ENCODE data around the gene ARFGEF3. TPM values are rescaled to one million over a fixed set of nuclear protein-coding genes. Genes with fewer than 3 reads are reported as not detected.

Gene ARFGEF3
- total RNA-seq, 2 experiments from 2014 or later = 0.50 to 0.55 TPM

GRCh38 chr6:138182939-138183789 is 21.4 kb downstream of the ARFGEF3 start:
- Mint-ChIP-seq H3K27ac (no peak overlapping the region), H3K4me3 (no peak overlapping the region), H3K27me3 (peaks cover 18% of the 10 kb centered on the region), H3K9me3 (peaks cover 4% of the 10 kb centered on the region), H3K4me1 (no peaks in the 10 kb centered on the region), H3K36me3 (ENCODE audit: low read depth) (no peaks in the 10 kb centered on the region)
- POLR2A ChIA-PET = no interaction called here
- CTCF ChIA-PET = no interaction called here
- DNase-seq = no peak

- no peak overlapping the region for H3K4me3 Mint-ChIP-seq
- H3K27ac Mint-ChIP-seq = no peak overlapping the region
- no peaks in the 10 kb centered on the region for H3K4me1 Mint-ChIP-seq
- POLR2A ChIA-PET = no interaction called here
- CTCF ChIA-PET = no interaction called here
- peaks cover 24% of the 10 kb centered on the region for H3K27me3 Mint-ChIP-seq
- H3K36me3 Mint-ChIP-seq (ENCODE audit: low read depth) = no peaks in the 10 kb centered on the region
- DNase-seq = no peak
- no peaks in the 10 kb centered on the region for H3K9me3 Mint-ChIP-seq
Observed at GRCh38 chr6:138183790-138184134, 22.0 kb downstream of the ARFGEF3 start.

- Mint-ChIP-seq H3K27ac (no peak overlapping the region), H3K4me3 (no peak overlapping the region), H3K4me1 (no peaks in the 10 kb centered on the region), H3K27me3 (peaks cover 27% of the 10 kb centered on the region), H3K9me3 (no peaks in the 10 kb centered on the region), H3K36me3 (ENCODE audit: low read depth) (no peaks in the 10 kb centered on the region)
- ChIA-PET CTCF (no interaction called here), POLR2A (no interaction called here)
- no peak for DNase-seq
Observed at GRCh38 chr6:138184230-138184629, 22.5 kb downstream of the ARFGEF3 start.

GRCh38 chr6:138187156-138187555 is 25.4 kb downstream of the ARFGEF3 start:
- Mint-ChIP-seq H3K27me3 (peaks cover 33% of the 10 kb centered on the region), H3K27ac (no peak overlapping the region), H3K9me3 (no peaks in the 10 kb centered on the region), H3K4me3 (no peak overlapping the region), H3K4me1 (no peaks in the 10 kb centered on the region), H3K36me3 (ENCODE audit: low read depth) (no peaks in the 10 kb centered on the region)
- ChIA-PET POLR2A (no interaction called here), CTCF (no interaction called here)
- DNase-seq = no peak

- H3K4me1 Mint-ChIP-seq = no peaks in the 10 kb centered on the region
- peaks cover 27% of the 10 kb centered on the region for H3K27me3 Mint-ChIP-seq
- CTCF ChIA-PET = no interaction called here
- no peak overlapping the region for H3K27ac Mint-ChIP-seq
- H3K9me3 Mint-ChIP-seq = no peaks in the 10 kb centered on the region
- H3K36me3 Mint-ChIP-seq (ENCODE audit: low read depth) = no peaks in the 10 kb centered on the region
- H3K4me3 Mint-ChIP-seq = no peak overlapping the region
- DNase-seq = no peak
- POLR2A ChIA-PET = no interaction called here
Observed at GRCh38 chr6:138188278-138188941, 26.7 kb downstream of the ARFGEF3 start.

- ChIA-PET POLR2A (no interaction called here), CTCF (no interaction called here)
- no peaks in the 10 kb centered on the region for H3K9me3 Mint-ChIP-seq
- no peak overlapping the region for H3K27ac Mint-ChIP-seq
- no peak for DNase-seq
- H3K4me1 Mint-ChIP-seq = no peaks in the 10 kb centered on the region
- H3K36me3 Mint-ChIP-seq (ENCODE audit: low read depth) = no peaks in the 10 kb centered on the region
- H3K4me3 Mint-ChIP-seq = no peak overlapping the region
- peaks cover 18% of the 10 kb centered on the region for H3K27me3 Mint-ChIP-seq
Observed at GRCh38 chr6:138194287-138194686, 32.5 kb downstream of the ARFGEF3 start.

GRCh38 chr6:138196122-138196738 is 34.5 kb downstream of the ARFGEF3 start:
- Mint-ChIP-seq H3K27ac (no peak overlapping the region), H3K4me3 (no peak overlapping the region), H3K4me1 (no peaks in the 10 kb centered on the region), H3K9me3 (no peaks in the 10 kb centered on the region), H3K27me3 (peaks cover 13% of the 10 kb centered on the region), H3K36me3 (ENCODE audit: low read depth) (no peaks in the 10 kb centered on the region)
- no peak for DNase-seq
- ChIA-PET CTCF (no interaction called here), POLR2A (no interaction called here)

- no peaks in the 10 kb centered on the region for H3K4me1 Mint-ChIP-seq
- CTCF ChIA-PET = no interaction called here
- H3K4me3 Mint-ChIP-seq = no peak overlapping the region
- H3K27me3 Mint-ChIP-seq = peaks cover 11% of the 10 kb centered on the region
- no peaks in the 10 kb centered on the region for H3K36me3 Mint-ChIP-seq (ENCODE audit: low read depth)
- no peak for DNase-seq
- H3K27ac Mint-ChIP-seq = no peak overlapping the region
- POLR2A ChIA-PET = no interaction called here
- H3K9me3 Mint-ChIP-seq = no peaks in the 10 kb centered on the region
Observed at GRCh38 chr6:138197570-138197969, 35.8 kb downstream of the ARFGEF3 start.

GRCh38 chr6:138198430-138199091 is 36.8 kb downstream of the ARFGEF3 start:
- POLR2A ChIA-PET = no interaction called here
- DNase-seq = no peak
- CTCF ChIA-PET = no interaction called here
- peaks cover 13% of the 10 kb centered on the region for H3K27me3 Mint-ChIP-seq
- no peak overlapping the region for H3K4me3 Mint-ChIP-seq
- no peaks in the 10 kb centered on the region for H3K36me3 Mint-ChIP-seq (ENCODE audit: low read depth)
- H3K9me3 Mint-ChIP-seq = no peaks in the 10 kb centered on the region
- H3K27ac Mint-ChIP-seq = no peak overlapping the region
- no peaks in the 10 kb centered on the region for H3K4me1 Mint-ChIP-seq

- no peak for DNase-seq
- Mint-ChIP-seq H3K27ac (no peak overlapping the region), H3K27me3 (peaks cover 22% of the 10 kb centered on the region), H3K4me3 (no peak overlapping the region), H3K9me3 (no peaks in the 10 kb centered on the region), H3K4me1 (no peaks in the 10 kb centered on the region), H3K36me3 (ENCODE audit: low read depth) (no peaks in the 10 kb centered on the region)
- ChIA-PET CTCF (no interaction called here), POLR2A (no interaction called here)
Observed at GRCh38 chr6:138201836-138202235, 40.1 kb downstream of the ARFGEF3 start.

GRCh38 chr6:138203315-138203714 is 41.6 kb downstream of the ARFGEF3 start:
- POLR2A ChIA-PET = no interaction called here

GRCh38 chr6:138204303-138204702 is 42.6 kb downstream of the ARFGEF3 start:
- CTCF ChIA-PET = no interaction called here

More at GRCh38 chr6:138203315-138203714, 41.6 kb downstream of the ARFGEF3 start:
- Mint-ChIP-seq H3K27me3 (peaks cover 30% of the 10 kb centered on the region), H3K36me3 (ENCODE audit: low read depth) (no peaks in the 10 kb centered on the region), H3K4me1 (no peaks in the 10 kb centered on the region), H3K9me3 (no peaks in the 10 kb centered on the region), H3K27ac (no peak overlapping the region), H3K4me3 (no peak overlapping the region)
- CTCF ChIA-PET = no interaction called here
- DNase-seq = no peak

GRCh38 chr6:138204792-138205384 is 43.1 kb downstream of the ARFGEF3 start:
- no peak for DNase-seq
- ChIA-PET CTCF (no interaction called here), POLR2A (no interaction called here)
- Mint-ChIP-seq H3K4me1 (no peaks in the 10 kb centered on the region), H3K4me3 (no peak overlapping the region), H3K27ac (no peak overlapping the region), H3K36me3 (ENCODE audit: low read depth) (no peaks in the 10 kb centered on the region), H3K27me3 (peaks cover 30% of the 10 kb centered on the region), H3K9me3 (no peaks in the 10 kb centered on the region)

More at GRCh38 chr6:138204303-138204702, 42.6 kb downstream of the ARFGEF3 start:
- POLR2A ChIA-PET = no interaction called here
- no peaks in the 10 kb centered on the region for H3K4me1 Mint-ChIP-seq
- peaks cover 28% of the 10 kb centered on the region for H3K27me3 Mint-ChIP-seq
- H3K36me3 Mint-ChIP-seq (ENCODE audit: low read depth) = no peaks in the 10 kb centered on the region
- no peak for DNase-seq
- no peak overlapping the region for H3K4me3 Mint-ChIP-seq
- no peaks in the 10 kb centered on the region for H3K9me3 Mint-ChIP-seq
- H3K27ac Mint-ChIP-seq = no peak overlapping the region

All from activated CD4-positive, alpha-beta memory T cell treated with anti-CD3 and anti-CD28 coated beads, Interleukin-2, amount 10 ng/mL, durations not matched to agents 7 days and 5 days (primary cell).